Sigmoid colon (tissue), 4 donors: ENCODE measurements around the gene CNST.

Experiments used
- CTCF ChIP-seq, 4 experiments: fragments of 450-650 bp in 3 of 4; fragments of 200-600 bp in 1 of 4; IDR thresholded peaks; one replicate each; pipeline ENCODE4 v1.5.1; 2016 to 2019; ENCODE audit warnings: antibody characterized with exemption in 4 of 4, mild to moderate bottlenecking in 3 of 4, moderate library complexity in 2 of 4
- POLR2AphosphoS5 ChIP-seq, 4 donors: sonication (generic); formaldehyde crosslinking; IDR thresholded peaks; one replicate each; pipeline ENCODE4 v1.6.1; 2017; ENCODE audit warnings: antibody characterized with exemption in 4 of 4

DNA sequence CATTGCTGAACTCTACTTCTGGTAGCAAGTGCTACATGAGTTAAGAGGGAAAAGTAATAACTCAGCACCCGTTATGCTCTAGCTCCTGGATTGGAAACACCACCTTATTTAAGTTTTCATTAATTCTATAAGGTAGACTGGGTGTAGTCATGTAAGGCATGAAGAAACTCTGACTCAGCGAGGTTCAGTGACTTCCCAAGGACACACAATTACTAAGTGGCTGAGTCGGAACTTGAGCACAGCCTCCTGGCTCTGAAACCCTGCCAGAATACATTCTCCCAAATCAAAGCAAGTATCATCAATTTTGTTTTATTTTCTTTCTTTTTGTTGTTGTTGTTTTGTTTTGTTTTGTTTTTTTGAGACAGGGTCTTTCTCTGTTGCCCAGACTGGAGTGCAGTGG lies 128.9 kb downstream of the CNST start:
- TF ChIP-seq POLR2AphosphoS5 (IDR thresholded peaks at IDR 0.05) (no peak), CTCF (IDR thresholded peaks at IDR 0.05) (no peak)
